Epithelial cell of esophagus (primary cell): ENCODE data around the gene KCNAB2.

Experiments
- DNase-seq: peaks from one replicate; pipeline ENCODE4 v3.0.0; 2010; ENCODE audit warnings: low read depth
- H3K4me3 ChIP-seq: 2 replicates; pipeline ENCODE4 v1.5.1; 2011; ENCODE audit warnings: mild to moderate bottlenecking, low read length, control low read depth
- CTCF ChIP-seq: IDR thresholded peaks from 2 replicates; pipeline ENCODE4 v1.5.1; 2011; ENCODE audit warnings: low read depth, mild to moderate bottlenecking, low read length, control low read depth, inconsistent platforms; ENCODE audit not compliant: insufficient read depth; ENCODE audit errors: missing control alignments

KCNAB2 gene

GRCh38 chr1:6103854-6104530, 58.3 kb downstream of the KCNAB2 start:
- no peak for TF ChIP-seq CTCF
- DNase-seq, result no peak
- no peak overlapping the region for H3K4me3 ChIP-seq

- no peak for TF ChIP-seq CTCF
- no peak overlapping the region for H3K4me3 ChIP-seq
- DNase-seq, result no peak
Observed at GRCh38 chr1:6104631-6105030, 58.9 kb downstream of the KCNAB2 start.

- peak; percentile 12 for TF ChIP-seq CTCF
- no peak for DNase-seq
- H3K4me3 ChIP-seq, result no peak overlapping the region
Observed at GRCh38 chr1:6105218-6105679, 59.6 kb downstream of the KCNAB2 start.

- no peak for DNase-seq
- no peak overlapping the region for H3K4me3 ChIP-seq
- no peak for TF ChIP-seq CTCF
Observed at GRCh38 chr1:6105763-6106162, 60.1 kb downstream of the KCNAB2 start.

- TF ChIP-seq CTCF, result no peak
- no peak for DNase-seq
- H3K4me3 ChIP-seq, result no peak overlapping the region
Observed at GRCh38 chr1:6106321-6106731, 60.6 kb downstream of the KCNAB2 start.

GRCh38 chr1:6106977-6107376, 61.3 kb downstream of the KCNAB2 start:
- no peak overlapping the region for H3K4me3 ChIP-seq
- no peak for TF ChIP-seq CTCF
- no peak for DNase-seq

DNA sequence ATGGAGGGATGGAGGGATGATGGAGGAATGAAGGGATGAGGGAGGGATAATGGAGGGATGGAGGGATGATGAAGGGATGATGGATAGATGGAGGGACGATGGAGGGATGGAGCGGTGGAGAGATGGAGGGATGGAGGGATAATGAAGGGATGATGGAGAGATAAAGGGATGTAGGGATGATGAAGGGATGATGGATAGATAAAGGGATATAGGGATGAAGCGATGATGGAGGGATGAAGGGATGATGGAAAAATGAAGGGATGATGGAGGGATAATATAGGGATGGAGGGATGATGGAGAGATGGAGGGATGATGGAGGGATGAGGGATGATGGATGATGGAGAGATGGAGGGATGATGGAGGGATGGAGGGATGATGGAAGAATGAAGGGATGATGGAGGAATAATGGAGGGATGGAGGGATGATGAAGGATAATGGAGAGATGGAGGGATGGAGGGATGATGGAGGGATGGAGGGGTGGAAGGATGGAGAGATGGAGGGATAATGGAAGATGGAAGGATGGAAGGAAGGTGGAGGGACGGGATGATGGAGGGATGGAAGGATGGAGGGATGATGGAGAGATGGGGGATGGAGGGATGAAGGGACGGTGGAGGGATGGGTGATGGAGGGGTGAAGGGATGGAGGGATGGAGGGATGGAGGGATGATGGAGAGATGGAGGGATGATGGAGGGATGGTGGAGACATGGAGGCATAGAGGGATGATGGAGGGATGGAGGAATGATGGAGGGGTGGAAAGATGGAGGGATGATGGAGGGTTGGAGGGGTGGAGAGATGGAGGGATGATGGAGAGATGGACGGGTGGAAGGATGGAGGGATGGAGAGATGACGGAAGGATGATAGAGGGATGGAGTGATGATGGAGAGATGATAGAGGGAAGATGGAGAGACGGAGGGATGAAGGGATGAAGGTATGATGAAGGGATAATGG, 62.0 kb downstream of the KCNAB2 start:
- TF ChIP-seq CTCF, result no peak
- H3K4me3 ChIP-seq, result no peak overlapping the region
- no peak for DNase-seq
